ENCODE measurements around the gene GPAM. TPM values are rescaled to one million over a fixed set of nuclear protein-coding genes. Genes with fewer than 3 reads are reported as not detected.

Gene GPAM
- total RNA-seq, 2 donors from 2014 or later = 9.8 to 10.4 TPM

- ATAC-seq (no peak), DNase-seq (ENCODE audit: low spot score) (no peak)
- Mint-ChIP-seq H3K4me3 (peak overlapping the region; percentile 39), H3K4me1 (ENCODE audit: low read depth in 2 of 2) (peaks cover 24 to 27% of the 10 kb centered on the region in 2 donors), H3K36me3 (peaks cover 11% of the 10 kb centered on the region), H3K27me3 (peaks cover 21 to 26% of the 10 kb centered on the region in 2 donors), H3K9me3 (no peaks in the 10 kb centered on the region), H3K27ac (no peak overlapping the region)
These were observed 2.4 kb upstream of the GPAM start for GRCh38 chr10:112185959-112186358.

DNA sequence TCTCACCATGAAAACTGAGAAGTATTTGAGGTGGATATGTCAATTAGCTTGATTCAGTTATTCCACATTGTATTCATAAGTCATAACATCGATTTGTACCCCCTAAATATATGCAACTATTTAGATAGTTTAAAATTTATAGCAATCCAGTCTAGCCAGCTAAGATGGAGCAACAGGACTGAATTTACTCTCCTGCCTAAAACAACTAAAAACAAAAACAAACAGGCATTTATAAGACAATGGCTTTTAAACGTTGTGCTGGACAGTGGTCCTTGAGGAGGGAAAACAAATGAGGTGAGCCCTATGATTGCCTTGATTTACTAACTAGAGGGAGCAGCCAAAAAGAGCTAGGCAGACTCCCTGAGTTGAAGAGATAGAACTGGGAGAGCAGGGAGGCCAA, 814 bp upstream of the GPAM start:
- Mint-ChIP-seq H3K4me1 (ENCODE audit: low read depth in 2 of 2) (peaks cover 24 to 27% of the 10 kb centered on the region in 2 donors), H3K4me3 (peak overlapping the region; percentile 98), H3K9me3 (no peaks in the 10 kb centered on the region), H3K36me3 (peaks cover 18% of the 10 kb centered on the region), H3K27ac (peak overlapping the region; percentile 73 to 96), H3K27me3 (peaks cover 17 to 20% of the 10 kb centered on the region in 2 donors)
- no peak for ATAC-seq
- DNase-seq (ENCODE audit: low spot score) = no peak

DNA sequence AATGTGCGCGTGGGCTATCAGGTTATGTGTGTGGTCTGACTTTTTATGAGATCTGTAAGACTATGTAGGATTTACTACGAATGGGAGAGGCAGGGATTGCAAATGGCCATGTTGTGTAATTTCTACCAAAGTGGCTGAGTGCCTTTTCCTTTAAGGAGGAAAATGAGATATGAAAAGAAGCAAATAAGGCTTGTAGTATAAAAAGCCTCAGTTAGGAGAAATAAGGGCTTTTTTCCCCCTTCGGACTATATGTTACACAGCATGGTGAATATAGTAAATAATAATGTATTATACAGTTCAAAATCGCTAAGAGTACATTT, 447 bp upstream of the GPAM start:
- peak overlapping the region; percentile 73 to 96 for H3K27ac Mint-ChIP-seq
- H3K27me3 Mint-ChIP-seq = peaks cover 15 to 16% of the 10 kb centered on the region in 2 donors
- H3K4me3 Mint-ChIP-seq = peak overlapping the region; percentile 98
- H3K9me3 Mint-ChIP-seq = no peaks in the 10 kb centered on the region
- peaks cover 20% of the 10 kb centered on the region for H3K36me3 Mint-ChIP-seq
- no peak for ATAC-seq
- H3K4me1 Mint-ChIP-seq (ENCODE audit: low read depth in 2 of 2) = peaks cover 24 to 27% of the 10 kb centered on the region in 2 donors
- DNase-seq (ENCODE audit: low spot score) = no peak

- no peaks in the 10 kb centered on the region for H3K9me3 Mint-ChIP-seq
These were observed 709 bp downstream of the GPAM start for GRCh38 chr10:112182784-112183328.

GRCh38 chr10:112177247-112177646, 6.3 kb downstream of the GPAM start:
- ATAC-seq (no peak), DNase-seq (ENCODE audit: low spot score) (no peak)
- Mint-ChIP-seq H3K36me3 (peaks cover 19% of the 10 kb centered on the region), H3K4me3 (no peak overlapping the region), H3K9me3 (no peaks in the 10 kb centered on the region), H3K27me3 (no peaks in the 10 kb centered on the region), H3K27ac (no peak overlapping the region), H3K4me1 (ENCODE audit: low read depth in 2 of 2) (no peaks in the 10 kb centered on the region)

More at GRCh38 chr10:112182784-112183328, 709 bp downstream of the GPAM start:
- DNase-seq (ENCODE audit: low spot score) (no peak), ATAC-seq (no peak)
- Mint-ChIP-seq H3K4me1 (ENCODE audit: low read depth in 2 of 2) (peaks cover 24 to 27% of the 10 kb centered on the region in 2 donors), H3K27ac (peak overlapping the region; percentile 73 to 96), H3K4me3 (peak overlapping the region; percentile 98), H3K36me3 (peaks cover 24% of the 10 kb centered on the region), H3K27me3 (peaks cover 9 to 13% of the 10 kb centered on the region in 2 donors)

GRCh38 chr10:112176543-112176942, 7.0 kb downstream of the GPAM start:
- Mint-ChIP-seq H3K27ac (no peak overlapping the region), H3K4me3 (no peak overlapping the region), H3K9me3 (no peaks in the 10 kb centered on the region), H3K4me1 (ENCODE audit: low read depth in 2 of 2) (no peaks in the 10 kb centered on the region), H3K36me3 (peaks cover 21% of the 10 kb centered on the region), H3K27me3 (no peaks in the 10 kb centered on the region)
- ATAC-seq (no peak), DNase-seq (ENCODE audit: low spot score) (no peak)

- no peaks in the 10 kb centered on the region for H3K4me1 Mint-ChIP-seq (ENCODE audit: low read depth in 2 of 2)
- no peak overlapping the region for H3K4me3 Mint-ChIP-seq
- no peaks in the 10 kb centered on the region for H3K9me3 Mint-ChIP-seq
- H3K27ac Mint-ChIP-seq = no peak overlapping the region
- H3K36me3 Mint-ChIP-seq = peaks cover 28% of the 10 kb centered on the region
- ATAC-seq (no peak), DNase-seq (ENCODE audit: low spot score) (no peak)
- no peaks in the 10 kb centered on the region for H3K27me3 Mint-ChIP-seq
These were observed 8.2 kb downstream of the GPAM start for GRCh38 chr10:112175409-112175808.

DNA sequence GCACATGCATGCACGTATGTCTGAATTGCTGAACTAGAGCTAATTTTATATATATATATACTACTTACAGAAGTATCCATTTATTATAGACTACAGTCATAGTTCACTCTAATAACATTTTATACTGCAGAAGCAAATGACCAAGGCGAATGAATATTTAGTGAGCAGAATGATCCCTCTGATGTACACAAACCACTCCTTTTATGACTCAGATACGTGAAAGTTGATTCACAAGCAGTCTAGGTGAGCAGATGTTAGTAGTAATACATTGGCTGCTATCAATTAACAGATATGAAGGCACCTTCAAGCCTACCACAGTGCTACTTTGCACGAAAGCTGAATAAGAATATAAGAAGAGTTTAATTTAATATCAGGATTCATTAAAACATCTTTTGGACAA, 10.4 kb downstream of the GPAM start:
- no peaks in the 10 kb centered on the region for H3K27me3 Mint-ChIP-seq
- H3K4me3 Mint-ChIP-seq = no peak overlapping the region
- H3K9me3 Mint-ChIP-seq = no peaks in the 10 kb centered on the region
- no peak overlapping the region for H3K27ac Mint-ChIP-seq
- ATAC-seq (no peak), DNase-seq (ENCODE audit: low spot score) (no peak)
- H3K4me1 Mint-ChIP-seq (ENCODE audit: low read depth in 2 of 2) = no peaks in the 10 kb centered on the region
- H3K36me3 Mint-ChIP-seq = peaks cover 15% of the 10 kb centered on the region

- H3K4me3 Mint-ChIP-seq = no peak overlapping the region
- H3K27ac Mint-ChIP-seq = no peak overlapping the region
- no peaks in the 10 kb centered on the region for H3K9me3 Mint-ChIP-seq
- DNase-seq (ENCODE audit: low spot score) (no peak), ATAC-seq (no peak)
- no peaks in the 10 kb centered on the region for H3K4me1 Mint-ChIP-seq (ENCODE audit: low read depth in 2 of 2)
- H3K27me3 Mint-ChIP-seq = no peaks in the 10 kb centered on the region
- H3K36me3 Mint-ChIP-seq = peaks cover 9% of the 10 kb centered on the region
These were observed 14.8 kb downstream of the GPAM start for GRCh38 chr10:112168733-112169132.

DNA sequence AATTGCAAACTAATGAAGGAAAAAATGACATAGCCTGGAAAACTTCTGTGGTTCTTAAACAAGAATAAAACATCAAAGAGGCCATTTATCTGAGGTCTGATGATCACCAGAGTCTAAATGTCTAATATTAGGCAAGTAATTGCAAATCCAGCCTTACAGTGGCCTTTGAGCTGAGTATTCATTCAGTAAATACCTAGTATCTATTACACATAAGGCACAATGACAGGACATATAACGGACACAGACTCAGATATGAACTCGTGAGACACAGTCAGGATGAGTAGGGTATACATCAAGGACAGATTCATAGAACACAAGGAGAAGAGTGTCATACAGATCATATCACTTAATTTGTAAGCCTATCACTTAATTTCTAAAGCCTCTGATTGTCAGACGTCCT, 16.8 kb downstream of the GPAM start:
- no peaks in the 10 kb centered on the region for H3K4me1 Mint-ChIP-seq (ENCODE audit: low read depth in 2 of 2)
- DNase-seq (ENCODE audit: low spot score) (no peak), ATAC-seq (no peak)
- no peak overlapping the region for H3K4me3 Mint-ChIP-seq
- H3K27ac Mint-ChIP-seq = no peak overlapping the region
- peaks cover 9% of the 10 kb centered on the region for H3K36me3 Mint-ChIP-seq
- no peaks in the 10 kb centered on the region for H3K9me3 Mint-ChIP-seq
- H3K27me3 Mint-ChIP-seq = no peaks in the 10 kb centered on the region

DNA sequence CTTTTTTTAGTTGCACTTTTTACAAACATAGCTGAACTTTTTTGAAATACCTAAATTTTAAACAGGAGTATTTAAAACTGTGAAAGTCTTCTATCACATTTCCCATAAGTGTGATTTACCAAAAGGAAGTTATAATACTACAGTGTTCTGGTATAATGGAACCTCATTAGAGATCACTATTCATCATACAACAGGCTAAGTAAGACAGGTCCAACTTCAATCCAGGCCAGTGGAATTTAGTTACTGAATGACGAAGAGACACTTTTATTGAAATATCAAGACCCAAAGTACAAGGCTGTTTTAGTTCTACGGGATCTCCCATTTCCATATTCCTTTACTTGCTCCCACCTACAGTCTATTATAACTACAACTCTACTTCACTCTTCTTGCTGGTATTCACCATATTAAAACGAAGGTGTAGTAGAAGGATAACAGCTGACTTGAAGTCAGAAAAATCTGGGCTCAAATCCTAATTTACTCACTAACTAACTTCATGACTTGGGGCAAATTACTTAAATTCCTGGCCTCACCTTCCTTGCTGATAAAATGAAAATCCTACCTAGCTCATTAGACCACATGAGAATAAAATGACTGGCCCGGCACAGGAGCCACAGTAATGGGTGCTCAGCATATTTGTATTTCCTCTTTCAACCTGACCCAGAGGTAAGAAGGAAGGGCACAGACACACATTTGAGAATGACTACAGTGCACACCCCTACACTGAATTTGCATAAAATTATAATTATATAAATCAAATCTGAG, 21.6 kb downstream of the GPAM start:
- peaks cover 19% of the 10 kb centered on the region for H3K36me3 Mint-ChIP-seq
- H3K4me1 Mint-ChIP-seq (ENCODE audit: low read depth in 2 of 2) = no peaks in the 10 kb centered on the region
- no peaks in the 10 kb centered on the region for H3K27me3 Mint-ChIP-seq
- ATAC-seq = no peak
- no peaks in the 10 kb centered on the region for H3K9me3 Mint-ChIP-seq
- no peak for DNase-seq (ENCODE audit: low spot score)
- H3K27ac Mint-ChIP-seq = no peak overlapping the region
- H3K4me3 Mint-ChIP-seq = no peak overlapping the region

- no peak for DNase-seq (ENCODE audit: low spot score)
- H3K4me1 Mint-ChIP-seq (ENCODE audit: low read depth in 2 of 2) = no peaks in the 10 kb centered on the region
- no peak overlapping the region for H3K27ac Mint-ChIP-seq
- H3K27me3 Mint-ChIP-seq = no peaks in the 10 kb centered on the region
- H3K9me3 Mint-ChIP-seq = no peaks in the 10 kb centered on the region
- no peak for ATAC-seq
- no peak overlapping the region for H3K4me3 Mint-ChIP-seq
- peaks cover 22% of the 10 kb centered on the region for H3K36me3 Mint-ChIP-seq
These were observed 22.7 kb downstream of the GPAM start for GRCh38 chr10:112160834-112161233.

- H3K4me1 Mint-ChIP-seq (ENCODE audit: low read depth in 2 of 2) = no peaks in the 10 kb centered on the region
These were observed 24.1 kb downstream of the GPAM start for GRCh38 chr10:112159469-112159868.

GRCh38 chr10:112151524-112152039, 32.0 kb downstream of the GPAM start:
- no peak for ATAC-seq
- Mint-ChIP-seq H3K27me3 (no peaks in the 10 kb centered on the region), H3K9me3 (no peaks in the 10 kb centered on the region), H3K4me3 (no peak overlapping the region), H3K27ac (no peak overlapping the region), H3K36me3 (peaks cover 4% of the 10 kb centered on the region), H3K4me1 (ENCODE audit: low read depth in 2 of 2) (no peaks in the 10 kb centered on the region)
- no peak for DNase-seq (ENCODE audit: low spot score)

More at GRCh38 chr10:112159469-112159868, 24.1 kb downstream of the GPAM start:
- H3K4me3 Mint-ChIP-seq = no peak overlapping the region
- no peaks in the 10 kb centered on the region for H3K9me3 Mint-ChIP-seq
- H3K36me3 Mint-ChIP-seq = peaks cover 26% of the 10 kb centered on the region
- DNase-seq (ENCODE audit: low spot score) = no peak
- no peak overlapping the region for H3K27ac Mint-ChIP-seq
- no peaks in the 10 kb centered on the region for H3K27me3 Mint-ChIP-seq
- no peak for ATAC-seq

All from natural killer cell treated with Interleukin-12 subunit alpha and Interleukin-12 subunit beta and Interleukin-15 and Interleukin-18, amount 100 ng/mL, for 72 hours (primary cell).